Naive thymus-derived CD4-positive, alpha-beta T cell (primary cell): ENCODE data around the gene CORO2A. TPM values are rescaled to one million over a fixed set of nuclear protein-coding genes. Genes with fewer than 3 reads are reported as not detected.

ENCODE experiments used
- ATAC-seq: fragments of 150-1000 bp; cut with Tn5 transposase; 2 replicates; pipeline ENCODE4 v1.10.0; 2021; ENCODE audit warnings: mild to moderate bottlenecking, moderate library complexity
- CTCF ChIA-PET: fragments of 350-600 bp; sonication (Branson Sonifier 250); formaldehyde crosslinking; loops from one replicate; lab custom pipeline; 2021; ENCODE audit warnings: antibody characterized with exemption; lab: Charles Lee
- POLR2A ChIA-PET: fragments of 350-600 bp; sonication (Branson Sonifier 250); formaldehyde crosslinking; loops from one replicate; lab custom pipeline; 2021; ENCODE audit warnings: antibody characterized with exemption, inconsistent platforms; lab: Charles Lee
- DNase-seq, 9 donors: peaks; one replicate each; pipeline versions ENCODE4 v3.0.0 to v3.0.0-alpha.2; 2020 to 2022; ENCODE audit warnings: mixed read lengths in 1 of 9
- H3K27ac ChIP-seq: one replicate; pipeline ENCODE4 v1.7.0; 2013; ENCODE audit warnings: mild to moderate bottlenecking, low read depth, low read length, moderate library complexity
- H3K27me3 ChIP-seq, 2 donors: one replicate each; pipeline ENCODE4 v1.7.0; 2013; ENCODE audit warnings: low read length in 2 of 2, mild to moderate bottlenecking in 2 of 2, moderate library complexity in 2 of 2; ENCODE audit not compliant: control insufficient read depth in 2 of 2, insufficient read depth in 2 of 2
- H3K36me3 ChIP-seq, 3 experiments: 1 replicate in 2 of 3; 2 replicates in 1 of 3; pipeline ENCODE4 v1.7.0; 2013; ENCODE audit warnings: low read length in 3 of 3, mild to moderate bottlenecking in 3 of 3, moderate library complexity in 1 of 3; ENCODE audit not compliant: insufficient read depth in 3 of 3, control insufficient read depth in 2 of 3
- H3K4me1 ChIP-seq, 2 donors: one replicate each; pipeline ENCODE4 v1.7.0; 2013; ENCODE audit warnings: low read length in 2 of 2, mild to moderate bottlenecking in 2 of 2, moderate library complexity in 1 of 2; ENCODE audit not compliant: control insufficient read depth in 2 of 2, insufficient read depth in 2 of 2
- H3K4me3 ChIP-seq: 2 replicates; pipeline ENCODE4 v1.7.0; 2013; ENCODE audit warnings: mild to moderate bottlenecking, low read length
- H3K9me3 ChIP-seq, 3 experiments: 1 replicate in 2 of 3; 2 replicates in 1 of 3; pipeline ENCODE4 v1.7.0; 2013; ENCODE audit warnings: low read length in 3 of 3; ENCODE audit not compliant: control insufficient read depth in 2 of 3
- H3K27ac Mint-ChIP-seq, 9 donors: one replicate each; pipeline ENCODE4 v1.8.0; 2020 to 2022; ENCODE audit warnings: mixed read lengths in 9 of 9, mild to moderate bottlenecking in 8 of 9, moderate library complexity in 5 of 9, inconsistent platforms in 2 of 9
- H3K27me3 Mint-ChIP-seq, 5 donors: one replicate each; pipeline ENCODE4 v1.8.0; 2021 to 2022; ENCODE audit warnings: mixed read lengths in 5 of 5, mild to moderate bottlenecking in 1 of 5
- H3K36me3 Mint-ChIP-seq, 5 donors: one replicate each; pipeline ENCODE4 v1.8.0; 2020 to 2022; ENCODE audit warnings: mixed read lengths in 5 of 5, mild to moderate bottlenecking in 3 of 5, inconsistent platforms in 1 of 5
- H3K4me1 Mint-ChIP-seq, 7 donors: one replicate each; pipeline ENCODE4 v1.8.0; 2020 to 2022; ENCODE audit warnings: mixed read lengths in 7 of 7, mild to moderate bottlenecking in 3 of 7, inconsistent platforms in 1 of 7
- H3K4me3 Mint-ChIP-seq, 10 donors: one replicate each; pipeline ENCODE4 v1.8.0; 2020 to 2022; ENCODE audit warnings: mild to moderate bottlenecking in 10 of 10, mixed read lengths in 10 of 10, moderate library complexity in 6 of 10, inconsistent platforms in 2 of 10
- H3K9me3 Mint-ChIP-seq, 11 donors: one replicate each; pipeline ENCODE4 v1.8.0; 2020 to 2022; ENCODE audit warnings: mixed read lengths in 11 of 11, mild to moderate bottlenecking in 4 of 11, inconsistent platforms in 1 of 11, moderate library complexity in 1 of 11
- intact Hi-C, 2 donors: fragments of 100-400 bp; cut with micrococcal nuclease; formaldehyde crosslinking; loops; one replicate each; pipeline ENCODE4 v1.15.1; 2023
- polyA plus RNA-seq, 2 donors: library from polyadenylated mRNA; unstranded; fragments of 300-500 nt; fragmentation: Illumina TruSeq; gene quantifications; one replicate each; pipeline ENCODE4 v1.2.3, GENCODE V29; 2021
- total RNA-seq, 6 experiments: library from RNA in 5 of 6; stranded (reverse) in 5 of 6; gene quantifications; 1 replicate in 5 of 6; 2 replicates in 1 of 6; pipeline ENCODE4 v1.2.3 and lab custom pipeline; 2021 to 2026

The CORO2A gene
- total and polyA plus RNA-seq, 7 experiments from 2014 or later, result 3.0 to 9.7 (median 7.7) TPM

DNA sequence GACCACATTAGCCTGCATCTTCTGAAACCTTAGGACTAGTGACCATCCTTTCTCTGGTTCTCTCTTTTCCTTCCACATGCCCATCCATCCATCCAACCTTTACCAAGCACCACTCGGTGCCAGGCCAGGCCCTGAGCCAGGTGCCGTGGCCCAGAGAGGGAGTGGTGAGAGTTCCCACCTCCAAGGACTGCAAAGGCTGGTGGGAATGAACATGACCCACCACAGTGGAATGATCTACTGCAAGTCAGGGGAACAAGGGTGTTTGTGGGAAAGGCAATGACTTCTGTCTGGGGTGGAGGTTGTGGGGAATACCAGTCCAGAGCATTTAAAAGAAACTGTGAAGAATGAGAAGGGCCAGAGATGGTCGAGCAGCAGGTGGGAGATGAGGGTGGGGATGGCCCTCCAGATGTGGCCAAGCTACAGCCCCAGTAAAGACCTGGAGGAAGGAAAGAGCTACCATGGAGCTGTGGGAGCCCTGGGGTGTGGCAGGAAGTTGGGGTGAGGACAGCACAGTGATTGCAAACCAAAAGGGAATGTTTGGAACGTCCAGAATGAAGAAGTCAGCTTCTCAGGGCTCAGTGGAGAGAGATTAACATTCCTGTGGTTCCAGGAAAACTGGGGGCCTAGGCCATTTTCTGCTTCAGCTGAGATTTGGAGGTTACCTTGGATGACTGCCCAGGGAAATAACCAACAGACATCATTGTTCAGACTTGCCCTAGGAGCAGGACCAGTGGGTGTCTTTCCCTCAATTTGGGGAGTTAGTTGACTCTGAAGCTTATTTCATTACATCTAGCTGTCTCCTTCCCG lies 30.7 kb upstream of the CORO2A start:
- DNase-seq (no peak), ATAC-seq (no peak)
- POLR2A ChIA-PET, result interaction anchor here (0.7 kb wide), 1 partner anchor 323 kb away, joined by 3 read pairs; no protein-coding TSS in a partner anchor
- Histone ChIP-seq H3K4me3 (no peak overlapping the region), H3K27ac (no peak overlapping the region), H3K9me3 (no peaks in the 10 kb centered on the region), H3K27me3 (no peaks in the 10 kb centered on the region), H3K4me1 (no peaks in the 10 kb centered on the region), H3K36me3 (peaks cover 0 to 57% (median 0%) of the 10 kb centered on the region in 3 experiments)
- CTCF ChIA-PET, result interaction anchor here (0.8 kb wide), 3 partner anchors 8 to 104 kb away, joined by 3 read pairs; partner anchors contain the start of gene TRIM14
- Mint-ChIP-seq H3K4me1 (peaks cover 0 to 9% (median 5%) of the 10 kb centered on the region in 7 donors), H3K9me3 (no peaks in the 10 kb centered on the region), H3K27me3 (no peaks in the 10 kb centered on the region), H3K36me3 (peaks cover 3 to 48% (median 18%) of the 10 kb centered on the region in 5 donors), H3K4me3 (no peak overlapping the region), H3K27ac (peak overlapping the region in 2 of 9 donors; percentile 7 to 36)
- intact Hi-C loops, result no loop called here

DNA sequence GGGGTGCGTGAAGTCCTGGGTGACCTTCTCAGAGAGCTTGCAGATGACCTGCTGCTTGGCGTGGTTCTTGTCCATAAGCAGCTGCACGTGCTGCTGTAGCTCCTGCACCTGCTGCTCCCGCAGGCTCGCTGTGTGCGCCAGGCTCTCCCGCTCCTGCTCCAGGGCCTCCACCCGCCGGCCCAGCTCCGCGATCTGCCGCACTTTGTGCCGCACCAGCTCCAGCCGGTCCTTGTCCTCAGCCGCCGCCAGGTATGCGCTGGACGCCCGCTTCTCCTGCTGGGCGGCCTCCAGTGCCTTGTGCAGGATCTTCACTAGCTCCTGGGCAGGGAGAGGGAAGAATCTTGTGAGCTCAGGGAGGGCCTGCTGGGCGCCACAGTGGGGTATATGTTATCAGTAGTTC lies 28.5 kb upstream of the CORO2A start:
- peaks cover 0 to 38% (median 0%) of the 10 kb centered on the region in 3 experiments for H3K36me3 ChIP-seq
- no peak overlapping the region for H3K4me3 ChIP-seq
- peaks cover 3 to 43% (median 18%) of the 10 kb centered on the region in 5 donors for H3K36me3 Mint-ChIP-seq
- no peak overlapping the region for H3K27ac ChIP-seq
- H3K27me3 Mint-ChIP-seq, result no peaks in the 10 kb centered on the region
- no peaks in the 10 kb centered on the region for H3K9me3 ChIP-seq
- H3K27ac Mint-ChIP-seq, result no peak overlapping the region
- no peaks in the 10 kb centered on the region for H3K27me3 ChIP-seq
- DNase-seq, result no peak
- H3K4me1 Mint-ChIP-seq, result peaks cover 0 to 9% (median 5%) of the 10 kb centered on the region in 7 donors
- ChIA-PET POLR2A (interaction anchor here (0.6 kb wide), 1 partner anchor 39 kb away, joined by 4 read pairs; no protein-coding TSS in a partner anchor), CTCF (interaction anchor here (0.5 to 0.6 kb wide), 2 partner anchors 132 to 1013 kb away, joined by 3 to 5 read pairs; no protein-coding TSS in a partner anchor)
- intact Hi-C loops, result no loop called here
- no peaks in the 10 kb centered on the region for H3K9me3 Mint-ChIP-seq
- H3K4me1 ChIP-seq, result no peaks in the 10 kb centered on the region
- H3K4me3 Mint-ChIP-seq, result no peak overlapping the region
- no peak for ATAC-seq

DNA sequence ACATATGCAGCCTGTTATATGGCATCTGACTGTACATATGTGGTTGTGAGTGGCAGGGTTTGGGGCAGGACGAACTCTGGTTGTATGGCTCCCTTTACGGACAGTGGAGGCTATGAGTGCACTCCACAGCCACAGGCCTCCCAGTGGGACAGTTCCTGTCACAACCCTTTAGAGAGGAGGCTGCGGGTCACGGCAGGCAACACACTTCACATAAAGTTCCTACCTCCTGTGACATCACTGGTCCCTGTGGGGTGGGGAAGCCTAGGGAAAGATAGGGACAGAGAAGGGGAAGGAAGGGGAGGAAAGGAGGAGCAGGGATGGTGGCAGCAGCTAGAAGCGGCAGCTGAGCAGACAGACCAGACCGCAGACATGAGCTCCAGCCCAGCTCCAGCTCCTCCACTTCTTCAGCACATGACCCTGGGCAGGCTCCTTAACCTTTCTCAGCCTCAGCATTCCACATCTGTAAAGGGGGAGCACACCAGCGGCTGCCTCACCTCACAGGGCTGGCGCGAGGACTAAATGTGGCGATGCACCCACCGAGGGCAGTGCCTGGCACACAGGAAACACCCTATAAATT lies 27.4 kb upstream of the CORO2A start:
- Histone ChIP-seq H3K36me3 (peaks cover 0 to 30% (median 0%) of the 10 kb centered on the region in 3 experiments), H3K4me1 (no peaks in the 10 kb centered on the region), H3K27me3 (no peaks in the 10 kb centered on the region), H3K4me3 (no peak overlapping the region), H3K9me3 (no peaks in the 10 kb centered on the region), H3K27ac (no peak overlapping the region)
- H3K27me3 Mint-ChIP-seq, result no peaks in the 10 kb centered on the region
- DNase-seq (no peak), ATAC-seq (no peak)
- H3K4me1 Mint-ChIP-seq, result peaks cover 0 to 9% (median 5%) of the 10 kb centered on the region in 7 donors
- POLR2A ChIA-PET, result no interaction called here
- intact Hi-C loops, result no loop called here
- no peak overlapping the region for H3K27ac Mint-ChIP-seq
- CTCF ChIA-PET, result no interaction called here
- H3K4me3 Mint-ChIP-seq, result no peak overlapping the region
- peaks cover 0 to 3% (median 0%) of the 10 kb centered on the region in 11 donors for H3K9me3 Mint-ChIP-seq
- H3K36me3 Mint-ChIP-seq, result peaks cover 6 to 51% (median 18%) of the 10 kb centered on the region in 5 donors

DNA sequence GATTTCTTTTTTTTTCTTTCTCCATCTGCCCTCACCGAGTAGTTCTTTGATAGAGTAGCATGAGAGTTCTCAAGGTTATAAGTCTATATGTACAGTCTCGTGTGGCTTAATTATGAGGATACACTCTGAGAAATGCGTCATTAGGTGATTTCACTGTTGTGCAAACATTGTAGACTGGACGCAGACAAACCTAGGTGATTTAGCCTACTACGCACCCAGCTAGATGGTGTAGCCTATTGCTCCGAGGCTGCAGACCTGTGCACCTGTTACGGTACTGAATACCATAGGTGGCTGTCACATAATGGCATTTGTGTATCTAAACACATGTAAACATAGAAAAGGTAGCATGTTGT lies 26.9 kb upstream of the CORO2A start:
- H3K27me3 ChIP-seq, result no peaks in the 10 kb centered on the region
- no peak overlapping the region for H3K27ac ChIP-seq
- H3K9me3 Mint-ChIP-seq, result peaks cover 0 to 4% (median 0%) of the 10 kb centered on the region in 11 donors
- POLR2A ChIA-PET, result no interaction called here
- H3K36me3 ChIP-seq, result peaks cover 0 to 30% (median 0%) of the 10 kb centered on the region in 3 experiments
- H3K4me1 ChIP-seq, result no peaks in the 10 kb centered on the region
- CTCF ChIA-PET, result no interaction called here
- H3K4me3 Mint-ChIP-seq, result no peak overlapping the region
- H3K4me3 ChIP-seq, result no peak overlapping the region
- ATAC-seq (no peak), DNase-seq (no peak)
- peaks cover 0 to 9% (median 5%) of the 10 kb centered on the region in 7 donors for H3K4me1 Mint-ChIP-seq
- no peaks in the 10 kb centered on the region for H3K27me3 Mint-ChIP-seq
- H3K9me3 ChIP-seq, result no peaks in the 10 kb centered on the region
- H3K36me3 Mint-ChIP-seq, result peaks cover 6 to 54% (median 18%) of the 10 kb centered on the region in 5 donors
- intact Hi-C loops, result no loop called here
- no peak overlapping the region for H3K27ac Mint-ChIP-seq

DNA sequence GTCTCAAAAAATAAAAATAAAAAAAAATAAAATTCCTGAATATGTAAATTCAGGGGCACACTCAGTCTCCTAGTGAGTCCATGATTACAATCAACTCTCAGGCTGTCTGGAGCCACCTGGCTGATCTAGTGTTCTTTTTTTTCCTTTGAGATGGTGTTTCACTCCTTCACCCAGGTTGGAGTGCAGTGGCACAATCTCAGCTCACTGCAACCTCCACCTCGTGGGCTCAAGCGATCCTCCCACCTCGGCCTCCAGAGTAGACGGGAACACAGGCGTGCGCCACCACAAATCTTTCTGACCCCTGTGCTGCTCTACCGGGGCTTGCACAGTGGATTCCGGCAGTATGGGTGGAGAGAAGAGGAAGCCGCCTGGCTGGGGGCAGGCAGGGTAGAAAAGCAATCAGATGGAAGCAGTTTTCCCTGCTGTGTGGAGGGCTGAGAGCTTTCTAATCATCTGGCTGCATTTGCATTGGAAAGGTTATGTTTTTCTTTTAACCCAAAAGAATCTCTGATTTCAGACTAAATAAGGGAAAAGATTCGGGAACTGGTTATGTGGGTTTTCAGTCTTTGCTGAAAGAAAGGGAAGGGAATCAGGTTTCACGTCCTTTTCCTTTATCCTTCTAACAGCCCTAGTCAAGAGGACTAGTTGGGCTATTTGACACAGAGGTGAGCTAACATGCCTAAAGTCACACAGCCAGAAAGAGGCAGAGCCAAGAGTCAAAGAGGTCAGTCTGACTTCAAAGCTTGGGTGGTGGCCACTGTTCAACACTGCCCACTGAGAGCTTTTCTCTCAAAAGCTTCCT lies 26.3 kb upstream of the CORO2A start:
- Histone ChIP-seq H3K36me3 (peaks cover 0 to 30% (median 0%) of the 10 kb centered on the region in 3 experiments), H3K9me3 (no peaks in the 10 kb centered on the region), H3K4me3 (no peak overlapping the region), H3K4me1 (no peaks in the 10 kb centered on the region), H3K27ac (no peak overlapping the region), H3K27me3 (no peaks in the 10 kb centered on the region)
- ChIA-PET CTCF (no interaction called here), POLR2A (no interaction called here)
- no peak overlapping the region for H3K27ac Mint-ChIP-seq
- H3K9me3 Mint-ChIP-seq, result peaks cover 0 to 4% (median 0%) of the 10 kb centered on the region in 11 donors
- intact Hi-C loops, result no loop called here
- H3K36me3 Mint-ChIP-seq, result peaks cover 6 to 57% (median 18%) of the 10 kb centered on the region in 5 donors
- H3K4me3 Mint-ChIP-seq, result no peak overlapping the region
- no peaks in the 10 kb centered on the region for H3K27me3 Mint-ChIP-seq
- peaks cover 0 to 9% (median 5%) of the 10 kb centered on the region in 7 donors for H3K4me1 Mint-ChIP-seq
- DNase-seq (no peak), ATAC-seq (no peak)

DNA sequence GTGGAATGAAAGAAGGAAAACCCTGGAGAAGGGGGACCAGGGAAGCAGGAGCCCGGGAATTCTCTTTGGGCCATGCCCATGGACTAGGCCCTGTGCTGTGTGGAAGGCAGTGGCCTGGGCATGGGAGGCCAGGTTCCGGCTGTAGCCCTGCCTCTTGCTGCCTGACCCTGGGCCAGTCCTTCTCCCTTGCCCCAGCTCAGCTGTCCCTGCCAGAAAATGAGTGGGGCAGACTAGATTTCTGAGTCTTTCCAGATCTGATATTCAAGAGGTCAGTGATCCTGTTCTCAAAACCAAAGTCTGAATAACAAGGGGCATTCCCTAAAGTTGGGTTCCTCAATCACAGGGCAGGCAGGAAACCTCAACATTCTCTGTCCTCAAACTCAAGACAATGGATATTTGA lies 24.8 kb upstream of the CORO2A start:
- ATAC-seq, result no peak
- DNase-seq, result no peak
- Histone ChIP-seq H3K27me3 (no peaks in the 10 kb centered on the region), H3K36me3 (peaks cover 0 to 33% (median 0%) of the 10 kb centered on the region in 3 experiments), H3K4me3 (no peak overlapping the region), H3K9me3 (no peaks in the 10 kb centered on the region), H3K4me1 (no peaks in the 10 kb centered on the region), H3K27ac (no peak overlapping the region)
- ChIA-PET POLR2A (no interaction called here), CTCF (interaction anchor here (0.9 to 1.3 kb wide), 2 partner anchors 142 to 144 kb away, joined by 3 read pairs; no protein-coding TSS in a partner anchor)
- H3K4me3 Mint-ChIP-seq, result no peak overlapping the region
- H3K4me1 Mint-ChIP-seq, result peaks cover 0 to 3% (median 0%) of the 10 kb centered on the region in 7 donors
- H3K36me3 Mint-ChIP-seq, result peaks cover 6 to 63% (median 12%) of the 10 kb centered on the region in 5 donors
- H3K27me3 Mint-ChIP-seq, result no peaks in the 10 kb centered on the region
- peaks cover 0 to 4% (median 0%) of the 10 kb centered on the region in 11 donors for H3K9me3 Mint-ChIP-seq
- H3K27ac Mint-ChIP-seq, result no peak overlapping the region
- intact Hi-C loops, result no loop called here
